Measurements from ENCODE around the gene TMEM63B. TPM values are rescaled to one million over a fixed set of nuclear protein-coding genes. Genes with fewer than 3 reads are reported as not detected.

The TMEM63B gene
- total and polyA plus RNA-seq, 2 of the 8 experiments (the other 6 are each of a cell fraction or from before 2014, with no cell fraction given), result 61.1 to 96.8 TPM

- Histone ChIP-seq H4K20me1 (replicated peaks in 1 of 2; ENCODE audit: control insufficient read depth in 1 of 2, insufficient read depth in 2 of 2, low read length in 2 of 2) (peaks cover 0 to 2% of the 10 kb centered on the region in 2 experiments), H2BK15ac (ENCODE audit: low read length) (no peak overlapping the region), H3K18ac (ENCODE audit: extremely low read depth, low read length) (no peak overlapping the region), H3K56ac (replicated peaks; ENCODE audit: insufficient read length, low read depth, low read length) (no peak overlapping the region), H2AK5ac (ENCODE audit: low read depth, low read length) (0 out of 2 replicates have a peak overlapping the region, but pooled peaks have one; percentile 24), H3K9ac (replicated peaks in 1 of 4; ENCODE audit: extremely low read depth in 1 of 4, low read depth in 3 of 4, low read length in 3 of 4) (no peak overlapping the region), H2BK120ac (replicated peaks; ENCODE audit: low read depth, low read length) (no peak overlapping the region), H4K8ac (ENCODE audit: extremely low read depth, insufficient read depth, low read length) (no peak overlapping the region), H4K5ac (ENCODE audit: insufficient read length, low read depth, low read length) (no peak overlapping the region), H3K9me3 (ENCODE audit: insufficient read depth in 2 of 2, low read depth in 1 of 2, low read length in 1 of 2) (no peaks in the 10 kb centered on the region), H3K23ac (ENCODE audit: insufficient read length) (no peak overlapping the region), H3K4ac (replicated peaks; ENCODE audit: insufficient read length, low read depth, low read length) (no peak overlapping the region), H3K14ac (ENCODE audit: insufficient read length) (no peak overlapping the region), H3K23me2 (ENCODE audit: low read depth, low read length) (no peaks in the 10 kb centered on the region), H3K27ac (ENCODE audit: low read depth, low read length) (no peak overlapping the region), H2BK12ac (ENCODE audit: low read depth, low read length) (no peak overlapping the region), H3K27me3 (replicated peaks in 1 of 4; ENCODE audit: control insufficient read depth in 3 of 4, extremely low read depth in 1 of 4, insufficient read depth in 3 of 4, low read length in 3 of 4) (no peaks in the 10 kb centered on the region), H3K4me2 (ENCODE audit: insufficient read depth in 1 of 2, low read depth in 2 of 2, low read length in 2 of 2) (no peak overlapping the region), H3K36me3 (ENCODE audit: control insufficient read depth in 2 of 4, insufficient read depth in 4 of 4, low read length in 3 of 4) (peaks cover 0 to 6% (median 0%) of the 10 kb centered on the region in 4 experiments; a peak in 2 of 8 replicates), H3K79me2 (ENCODE audit: control insufficient read depth in 1 of 2, insufficient read depth in 2 of 2, low read length in 2 of 2) (no peaks in the 10 kb centered on the region), H2BK5ac (ENCODE audit: low read depth, low read length) (no peak overlapping the region), H2AFZ (ENCODE audit: low read length) (no peak overlapping the region), H4K91ac (replicated peaks; ENCODE audit: insufficient read length, low read length) (no peak overlapping the region), H3K4me3 (ENCODE audit: extremely low read depth in 1 of 4, insufficient read depth in 2 of 4, low read depth in 3 of 4, low read length in 4 of 4) (no peak overlapping the region), H3K79me1 (ENCODE audit: low read depth, low read length) (no peaks in the 10 kb centered on the region), H2BK20ac (ENCODE audit: low read length) (no peak overlapping the region), H3K4me1 (replicated peaks in 1 of 4; ENCODE audit: control insufficient read depth in 3 of 4, insufficient read depth in 4 of 4, low read length in 3 of 4) (peaks cover 0 to 6% (median 4%) of the 10 kb centered on the region in 4 experiments; a peak in 6 of 7 replicates)
- CTCF ChIA-PET (ENCODE audit: partially characterized antibody), result interaction anchor here (0.5 to 4.9 kb wide), 14 partner anchors 10 to 427 kb away, joined by 3 to 22 read pairs (median 3); no protein-coding TSS in a partner anchor
- 94% methylated on average over 2 of the region's 2 CpGs; no CpG with 5 or more reads in 1 of the 2 experiments for WGBS, 2 experiments (ENCODE audit: extremely low coverage in 1 of 2, insufficient coverage in 1 of 2, insufficient read length in 1 of 2, insufficient replicate concordance in 2 of 2, low coverage in 1 of 2, low lambda C conversion rate in 2 of 2, missing lambda C conversion rate in 1 of 2)
- no peak for FAIRE-seq
- no peak for DNase-seq (ENCODE audit: low read depth in 1 of 2, low spot score in 2 of 2)
- POLR2A ChIA-PET (ENCODE audit: partially characterized antibody), result interaction anchor here (0.7 to 1.5 kb wide), 3 partner anchors 11 to 53 kb away, joined by 3 to 5 read pairs (median 3); no protein-coding TSS in a partner anchor
- TF ChIP-seq KDM5A (IDR thresholded peaks at IDR 0.05; ENCODE audit: low read length), result no peak
- TF ChIP-seq SIN3A (conservative IDR thresholded peaks at IDR 0.05 in 1 of 2, IDR thresholded peaks at IDR 0.05 in 1 of 2; ENCODE audit: low read depth in 1 of 2, low read length in 2 of 2), result no peak
- TF ChIP-seq, protein P1, sequence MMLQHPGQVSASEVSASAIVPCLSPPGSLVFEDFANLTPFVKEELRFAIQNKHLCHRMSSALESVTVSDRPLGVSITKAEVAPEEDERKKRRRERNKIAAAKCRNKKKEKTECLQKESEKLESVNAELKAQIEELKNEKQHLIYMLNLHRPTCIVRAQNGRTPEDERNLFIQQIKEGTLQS (IDR thresholded peaks at IDR 0.05; ENCODE audit: insufficient read depth, low read depth, low read length), result no peak
- TF ChIP-seq ZNF274 (IDR thresholded peaks at IDR 0.05; ENCODE audit: borderline replicate concordance, extremely low read depth, low read length), result no peak
- no peak for TF ChIP-seq BCL11A (IDR thresholded peaks at IDR 0.05; ENCODE audit: low read depth in 2 of 2, low read length in 2 of 2)
- no peak for TF ChIP-seq CTCF (IDR thresholded peaks at IDR 0.05; ENCODE audit: control extremely low read depth in 1 of 3, insufficient read depth in 1 of 3, low read depth in 1 of 3, low read length in 3 of 3)
- TF ChIP-seq TBP (IDR thresholded peaks at IDR 0.05; ENCODE audit: low read depth, low read length), result no peak
- no peak for TF ChIP-seq NRF1 (IDR thresholded peaks at IDR 0.05; ENCODE audit: low read depth, low read length)
- TF ChIP-seq JUN (IDR thresholded peaks at IDR 0.05; ENCODE audit: low read depth, low read length), result no peak
- TF ChIP-seq SP2 (IDR thresholded peaks at IDR 0.05; ENCODE audit: low read length), result no peak
- TF ChIP-seq FOSL1 (IDR thresholded peaks at IDR 0.05; ENCODE audit: insufficient read depth, low read depth, low read length), result no peak
Measured at GRCh38 chr6:44085219-44085618, 42.1 kb upstream of the TMEM63B start.

All from H1 (cell line).